BLaER1 (cell line): ENCODE results near the gene SIN3A.

Experiments
- H3K27ac ChIP-seq: shearing (Covaris generic); formaldehyde crosslinking; 2 replicates; pipeline ENCODE4 v1.8.1; 2022
- H3K27me3 ChIP-seq: shearing (Covaris generic); formaldehyde crosslinking; 2 replicates; pipeline ENCODE4 v1.8.1; 2022
- H3K36me3 ChIP-seq: shearing (Covaris generic); formaldehyde crosslinking; 2 replicates; pipeline ENCODE4 v1.8.1; 2022
- H3K4me1 ChIP-seq: shearing (Covaris generic); formaldehyde crosslinking; 2 replicates; pipeline ENCODE4 v1.8.1; 2022
- H3K4me2 ChIP-seq: shearing (Covaris generic); formaldehyde crosslinking; 2 replicates; pipeline ENCODE4 v1.8.1; 2022
- H3K4me3 ChIP-seq: shearing (Covaris generic); formaldehyde crosslinking; 2 replicates; pipeline ENCODE4 v1.8.1; 2022
- H3K9ac ChIP-seq: shearing (Covaris generic); formaldehyde crosslinking; 2 replicates; pipeline ENCODE4 v1.8.1; 2022
- H3K9me3 ChIP-seq: shearing (Covaris generic); formaldehyde crosslinking; 2 replicates; pipeline ENCODE4 v1.8.1; 2022
- H4K20me1 ChIP-seq: shearing (Covaris generic); formaldehyde crosslinking; 2 replicates; pipeline ENCODE4 v1.8.1; 2022
- Cebpa-rat ChIP-seq: shearing (Covaris generic); IDR thresholded peaks from 2 replicates; pipeline ENCODE4 v1.8.1; 2022

SIN3A gene

GRCh38 chr15:75367006-75367405 lies 84.5 kb downstream of the SIN3A start:
- no peak for TF ChIP-seq Cebpa-rat
- H4K20me1 ChIP-seq: peaks cover 22% of the 10 kb centered on the region
- no peak overlapping the region for H3K9ac ChIP-seq
- H3K36me3 ChIP-seq: peaks cover 64% of the 10 kb centered on the region
- no peaks in the 10 kb centered on the region for H3K27me3 ChIP-seq
- peaks cover 58% of the 10 kb centered on the region for H3K4me1 ChIP-seq
- peak overlapping the region; percentile 92 for H3K4me2 ChIP-seq
- no peak overlapping the region for H3K4me3 ChIP-seq
- H3K27ac ChIP-seq: no peak overlapping the region
- H3K9me3 ChIP-seq: no peaks in the 10 kb centered on the region

GRCh38 chr15:75366163-75366562 lies 85.3 kb downstream of the SIN3A start:
- no peaks in the 10 kb centered on the region for H3K9me3 ChIP-seq
- no peak for TF ChIP-seq Cebpa-rat
- no peak overlapping the region for H3K4me3 ChIP-seq
- H3K4me1 ChIP-seq: peaks cover 55% of the 10 kb centered on the region
- no peak overlapping the region for H3K4me2 ChIP-seq
- no peak overlapping the region for H3K9ac ChIP-seq
- no peaks in the 10 kb centered on the region for H3K27me3 ChIP-seq
- peaks cover 64% of the 10 kb centered on the region for H3K36me3 ChIP-seq
- peaks cover 15% of the 10 kb centered on the region; the same call in 1 of the 2 replicates for H4K20me1 ChIP-seq
- no peak overlapping the region for H3K27ac ChIP-seq

- Histone ChIP-seq H3K27me3 (no peaks in the 10 kb centered on the region), H3K4me1 (peaks cover 52% of the 10 kb centered on the region), H3K9me3 (no peaks in the 10 kb centered on the region), H3K4me2 (no peak overlapping the region), H3K4me3 (no peak overlapping the region), H3K27ac (no peak overlapping the region), H3K9ac (no peak overlapping the region), H3K36me3 (peaks cover 64% of the 10 kb centered on the region), H4K20me1 (peaks cover 12% of the 10 kb centered on the region)
- no peak for TF ChIP-seq Cebpa-rat
These were observed 86.6 kb downstream of the SIN3A start for GRCh38 chr15:75364881-75365280.

- Histone ChIP-seq H3K9me3 (no peaks in the 10 kb centered on the region), H3K4me2 (no peak overlapping the region), H3K9ac (no peak overlapping the region), H3K4me1 (peaks cover 42% of the 10 kb centered on the region), H3K4me3 (no peak overlapping the region), H3K36me3 (peaks cover 69% of the 10 kb centered on the region), H3K27me3 (no peaks in the 10 kb centered on the region), H3K27ac (no peak overlapping the region), H4K20me1 (peaks cover 12% of the 10 kb centered on the region)
- TF ChIP-seq Cebpa-rat: no peak
These were observed 87.7 kb downstream of the SIN3A start for GRCh38 chr15:75363786-75364185.

GRCh38 chr15:75362642-75363249 lies 88.7 kb downstream of the SIN3A start:
- Histone ChIP-seq H3K4me2 (peak overlapping the region; percentile 87), H3K27me3 (no peaks in the 10 kb centered on the region), H4K20me1 (peaks cover 12% of the 10 kb centered on the region), H3K27ac (peak overlapping the region; percentile 78), H3K4me3 (peak overlapping the region; percentile 38; the same call in 1 of the 2 replicates), H3K9me3 (no peaks in the 10 kb centered on the region), H3K9ac (peak overlapping the region; percentile 66), H3K36me3 (peaks cover 79% of the 10 kb centered on the region), H3K4me1 (peaks cover 40% of the 10 kb centered on the region)
- TF ChIP-seq Cebpa-rat: no peak

- Histone ChIP-seq H3K9me3 (no peaks in the 10 kb centered on the region), H4K20me1 (peaks cover 6% of the 10 kb centered on the region), H3K36me3 (peaks cover 81% of the 10 kb centered on the region), H3K4me1 (peaks cover 34% of the 10 kb centered on the region), H3K27me3 (no peaks in the 10 kb centered on the region), H3K9ac (peak overlapping the region; percentile 66), H3K4me2 (peak overlapping the region; percentile 87), H3K4me3 (peak overlapping the region; percentile 38; the same call in 1 of the 2 replicates), H3K27ac (peak overlapping the region; percentile 78)
- TF ChIP-seq Cebpa-rat: no peak
These were observed 89.4 kb downstream of the SIN3A start for GRCh38 chr15:75361989-75362641.

- 0 out of 2 replicates have a peak overlapping the region, but pooled peaks have one; percentile 66 for H3K9ac ChIP-seq
- no peaks in the 10 kb centered on the region for H3K27me3 ChIP-seq
- no peaks in the 10 kb centered on the region for H3K9me3 ChIP-seq
- no peak overlapping the region for H3K4me3 ChIP-seq
- H3K27ac ChIP-seq: no peak overlapping the region
- H3K36me3 ChIP-seq: peaks cover 82% of the 10 kb centered on the region
- H3K4me2 ChIP-seq: no peak overlapping the region
- peaks cover 7% of the 10 kb centered on the region for H4K20me1 ChIP-seq
- peaks cover 30% of the 10 kb centered on the region for H3K4me1 ChIP-seq
- TF ChIP-seq Cebpa-rat: no peak
These were observed 90.0 kb downstream of the SIN3A start for GRCh38 chr15:75361361-75361988.

GRCh38 chr15:75360856-75361255 lies 90.6 kb downstream of the SIN3A start:
- Histone ChIP-seq H3K9me3 (no peaks in the 10 kb centered on the region), H3K27me3 (no peaks in the 10 kb centered on the region), H3K36me3 (peaks cover 82% of the 10 kb centered on the region), H3K4me1 (peaks cover 27% of the 10 kb centered on the region), H3K4me2 (no peak overlapping the region), H4K20me1 (peaks cover 8% of the 10 kb centered on the region; the same call in 1 of the 2 replicates), H3K9ac (no peak overlapping the region), H3K27ac (no peak overlapping the region), H3K4me3 (no peak overlapping the region)
- no peak for TF ChIP-seq Cebpa-rat

- peaks cover 81% of the 10 kb centered on the region for H3K36me3 ChIP-seq
These were observed 91.1 kb downstream of the SIN3A start for GRCh38 chr15:75360391-75360790.

More at GRCh38 chr15:75360391-75360790, 91.1 kb downstream of the SIN3A start:
- H3K9ac ChIP-seq: no peak overlapping the region
- H3K27ac ChIP-seq: no peak overlapping the region
- no peak for TF ChIP-seq Cebpa-rat
- H3K4me3 ChIP-seq: no peak overlapping the region
- H3K27me3 ChIP-seq: no peaks in the 10 kb centered on the region
- H3K9me3 ChIP-seq: no peaks in the 10 kb centered on the region
- no peak overlapping the region for H3K4me2 ChIP-seq
- peaks cover 8% of the 10 kb centered on the region; the same call in 1 of the 2 replicates for H4K20me1 ChIP-seq
- H3K4me1 ChIP-seq: peaks cover 27% of the 10 kb centered on the region
